WTC11 (cell line): ENCODE results near the gene MRPL55. TPM values are rescaled to one million over a fixed set of nuclear protein-coding genes. Genes with fewer than 3 reads are reported as not detected.

Experiments
- ATAC-seq: fragments of 200-7000 bp; cut with Tn5 transposase; 2 replicates; pipeline ENCODE4 v1.10.0; 2021; ENCODE audit warnings: mild to moderate bottlenecking, moderate library complexity
- CTCF ChIA-PET: fragments of 300-600 bp; sonication (Branson Sonifier 250); formaldehyde crosslinking; loops from one replicate; lab custom pipeline; 2021; ENCODE audit warnings: antibody characterized with exemption; lab: Charles Lee
- POLR2A ChIA-PET: fragments of 350-600 bp; sonication (Branson Sonifier 250); formaldehyde crosslinking; loops from one replicate; lab custom pipeline; 2021; ENCODE audit warnings: antibody characterized with exemption; lab: Charles Lee
- DNase-seq: peaks from one replicate; pipeline ENCODE4 v3.0.0; 2021; ENCODE audit warnings: low spot score
- H3K27ac Mint-ChIP-seq: 2 replicates; pipeline ENCODE4 v1.8.0; 2021; ENCODE audit warnings: mixed read lengths
- H3K27me3 Mint-ChIP-seq: 2 replicates; pipeline ENCODE4 v1.8.0; 2021; ENCODE audit warnings: low read depth, mild to moderate bottlenecking, moderate library complexity, mixed read lengths
- H3K36me3 Mint-ChIP-seq: 2 replicates; pipeline ENCODE4 v1.8.0; 2021; ENCODE audit warnings: mixed read lengths
- H3K4me1 Mint-ChIP-seq: 2 replicates; pipeline ENCODE4 v1.8.0; 2022; ENCODE audit warnings: mixed read lengths
- H3K4me3 Mint-ChIP-seq: 2 replicates; pipeline ENCODE4 v1.8.0; 2021; ENCODE audit warnings: mild to moderate bottlenecking, moderate library complexity, mixed read lengths
- H3K9me3 Mint-ChIP-seq: 2 replicates; pipeline ENCODE4 v1.8.0; 2021; ENCODE audit warnings: mixed read lengths
- ATF1 ChIP-seq: sonication (generic); formaldehyde crosslinking; IDR thresholded peaks from 2 replicates; pipeline ENCODE4 v1.8.1; 2023; ENCODE audit warnings: mild to moderate bottlenecking, moderate library complexity, missing genetic modification reagents
- CTCF ChIP-seq: fragments of 200-600 bp; IDR thresholded peaks from 2 replicates; pipeline ENCODE4 v1.8.0; 2022; ENCODE audit warnings: antibody characterized with exemption
- E2F4 ChIP-seq: sonication (generic); formaldehyde crosslinking; IDR thresholded peaks from 2 replicates; pipeline ENCODE4 v1.8.1; 2022; ENCODE audit warnings: low read depth, mild to moderate bottlenecking, moderate library complexity, missing genetic modification reagents, borderline replicate concordance
- E2F5 ChIP-seq: sonication (generic); formaldehyde crosslinking; IDR thresholded peaks from 2 replicates; pipeline ENCODE4 v1.8.1; 2022; ENCODE audit warnings: mild to moderate bottlenecking, moderate library complexity, missing genetic modification reagents
- EMX1 ChIP-seq: fragments of 250-450 bp; sonication (Bioruptor Pico); IDR thresholded peaks from 2 replicates; pipeline ENCODE4 v1.8.0; 2021; ENCODE audit warnings: mild to moderate bottlenecking
- ERG ChIP-seq: fragments of 250-450 bp; sonication (Bioruptor Pico); IDR thresholded peaks from 2 replicates; pipeline ENCODE4 v1.8.0; 2021; ENCODE audit warnings: mild to moderate bottlenecking
- FOXJ3 ChIP-seq: sonication (generic); formaldehyde crosslinking; IDR thresholded peaks from 2 replicates; pipeline ENCODE4 v1.9.0; 2021; ENCODE audit warnings: missing genetic modification reagents, mild to moderate bottlenecking, borderline replicate concordance
- IRF1 ChIP-seq: sonication (generic); formaldehyde crosslinking; IDR thresholded peaks from 2 replicates; pipeline ENCODE4 v1.8.0; 2023; ENCODE audit warnings: missing genetic modification reagents
- IRF2 ChIP-seq: sonication (generic); formaldehyde crosslinking; IDR thresholded peaks from 2 replicates; pipeline ENCODE4 v1.8.0; 2022; ENCODE audit warnings: low read depth, missing genetic modification reagents, borderline replicate concordance
- MYBL2 ChIP-seq: sonication (generic); formaldehyde crosslinking; IDR thresholded peaks from 2 replicates; pipeline ENCODE4 v1.8.1; 2023; ENCODE audit warnings: mild to moderate bottlenecking, moderate library complexity, missing genetic modification reagents
- NFATC4 ChIP-seq: fragments of 250-450 bp; sonication (Bioruptor Pico); IDR thresholded peaks from 2 replicates; pipeline ENCODE4 v1.9.0; 2021; ENCODE audit warnings: mild to moderate bottlenecking
- PRRX2 ChIP-seq: fragments of 250-450 bp; sonication (Bioruptor Pico); IDR thresholded peaks from 2 replicates; pipeline ENCODE4 v1.8.0; 2021; ENCODE audit warnings: mild to moderate bottlenecking
- SP1 ChIP-seq: sonication (generic); formaldehyde crosslinking; conservative IDR thresholded peaks from 2 replicates; pipeline ENCODE4 v1.8.1; 2022; ENCODE audit warnings: missing genetic modification reagents
- TP53 ChIP-seq: sonication (generic); formaldehyde crosslinking; IDR thresholded peaks from 2 replicates; pipeline ENCODE4 v1.8.1; 2023; ENCODE audit warnings: mild to moderate bottlenecking, missing genetic modification reagents
- USF1 ChIP-seq: sonication (generic); formaldehyde crosslinking; IDR thresholded peaks from 2 replicates; pipeline ENCODE4 v1.8.0; 2022; ENCODE audit warnings: mild to moderate bottlenecking, missing genetic modification reagents
- ZBTB43 ChIP-seq: sonication (generic); formaldehyde crosslinking; IDR thresholded peaks from 2 replicates; pipeline ENCODE4 v1.8.1; 2023; ENCODE audit warnings: mild to moderate bottlenecking, missing genetic modification reagents
- ZMAT4 ChIP-seq: fragments of 250-450 bp; sonication (Bioruptor Pico); IDR thresholded peaks from 2 replicates; pipeline ENCODE4 v1.9.0; 2021; ENCODE audit warnings: mild to moderate bottlenecking
- ZNF425 ChIP-seq: fragments of 250-450 bp; sonication (Bioruptor Pico); conservative IDR thresholded peaks from 2 replicates; pipeline ENCODE4 v1.9.0; 2021; ENCODE audit warnings: mild to moderate bottlenecking
- ZNF671 ChIP-seq: fragments of 250-450 bp; sonication (Bioruptor Pico); IDR thresholded peaks from 2 replicates; pipeline ENCODE4 v1.8.0; 2021; ENCODE audit warnings: mild to moderate bottlenecking
- ZSCAN18 ChIP-seq: fragments of 250-450 bp; sonication (Bioruptor Pico); IDR thresholded peaks from 2 replicates; pipeline ENCODE4 v2.1.2; 2022; ENCODE audit warnings: mild to moderate bottlenecking, moderate library complexity
- total RNA-seq: library from RNA; stranded (reverse); gene quantifications from 3 replicates; pipeline ENCODE4 v1.2.3, GENCODE V29; 2021

MRPL55 gene
- total RNA-seq, 1 experiment from 2014 or later = 66.9 TPM

- no peaks in the 10 kb centered on the region for H3K36me3 Mint-ChIP-seq
- DNase-seq = no peak
- peaks cover 7% of the 10 kb centered on the region; the same call in 1 of the 2 replicates for H3K4me1 Mint-ChIP-seq
- H3K9me3 Mint-ChIP-seq = no peaks in the 10 kb centered on the region
- ATAC-seq = no peak
- no peak for TF ChIP-seq ZMAT4
- TF ChIP-seq MYBL2 (CRISPR knock-in tag) = no peak
- TF ChIP-seq NFATC4 (CRISPR knock-in tag) = no peak
- TF ChIP-seq ZSCAN18 (CRISPR knock-in tag) = no peak
- no peak for TF ChIP-seq E2F5
- TF ChIP-seq FOXJ3 = no peak
- TF ChIP-seq ZNF425 (CRISPR knock-in tag) = no peak
- no peak for TF ChIP-seq ZBTB43 (CRISPR knock-in tag)
- no peak for TF ChIP-seq SP1 (CRISPR knock-in tag)
- TF ChIP-seq PRRX2 (CRISPR knock-in tag) = no peak
- TF ChIP-seq CTCF = no peak
- TF ChIP-seq EMX1 (CRISPR knock-in tag) = no peak
- no peak for TF ChIP-seq ERG (CRISPR knock-in tag)
- TF ChIP-seq ZNF671 (CRISPR knock-in tag) = no peak
- no peak for TF ChIP-seq E2F4 (CRISPR knock-in tag)
- TF ChIP-seq TP53 (CRISPR knock-in tag) = no peak
- no peak for TF ChIP-seq IRF1 (CRISPR knock-in tag)
- no peak for TF ChIP-seq ATF1 (CRISPR knock-in tag)
- no peak for TF ChIP-seq USF1
- no peak for TF ChIP-seq IRF2 (CRISPR knock-in tag)
- ChIA-PET CTCF (interaction anchor here (0.5 to 2.7 kb wide), 6 partner anchors 8 to 242 kb away, joined by 3 to 14 read pairs (median 4); partner anchors contain the start of genes GJC2 and IBA57), POLR2A (interaction anchor here (1.1 kb wide), 1 partner anchor 10 kb away, joined by 3 read pairs; no protein-coding TSS in a partner anchor)
- peaks cover 27% of the 10 kb centered on the region for H3K27me3 Mint-ChIP-seq
- H3K27ac Mint-ChIP-seq = peak overlapping the region; percentile 68; the same call in 1 of the 2 replicates
- H3K4me3 Mint-ChIP-seq = peak overlapping the region; percentile 88
Observed at GRCh38 chr1:228140724-228141225, 31.7 kb upstream of the MRPL55 start.
